HCT116 (cell line): ENCODE measurements around the gene MBD3L1. TPM values are rescaled to one million over a fixed set of nuclear protein-coding genes. Genes with fewer than 3 reads are reported as not detected.

Source experiments
- ATAC-seq: fragments of 200-7000 bp; cut with Tn5 transposase; 2 replicates; pipeline ENCODE4 v1.9.1; 2020; ENCODE audit warnings: mild to moderate bottlenecking, moderate library complexity
- BruUV-seq: library from RNA; stranded (reverse); fragments of 400-500 nt; replicated peaks from 2 replicates; lab custom pipeline; 2021; lab: Mats Ljungman, UMichigan
- CTCF ChIA-PET: fragments of 300-600 bp; sonication (Branson Sonifier 250); formaldehyde crosslinking; loops from one replicate; lab custom pipeline; 2021; ENCODE audit warnings: antibody characterized with exemption; lab: Charles Lee
- POLR2A ChIA-PET: fragments of 300-600, 350-600 bp; sonication (Branson Sonifier 250); formaldehyde crosslinking; loops from one replicate; lab custom pipeline; 2021; ENCODE audit warnings: antibody characterized with exemption; lab: Charles Lee
- RAD21 ChIA-PET, 2 experiments: fragments of 300-600 bp; sonication (Branson Sonifier 250); formaldehyde crosslinking; loops; one replicate each; lab custom pipeline; 2023; ENCODE audit warnings: low total read pairs in 2 of 2; ENCODE audit not compliant: uncharacterized antibody in 2 of 2, unreplicated experiment in 2 of 2, low non-redundant PET in 1 of 2; lab: Charles Lee
- DNase-seq: peaks from one replicate; pipeline ENCODE4 v3.0.0-alpha.2; 2010; ENCODE audit warnings: low read depth, low spot score
- H2AFZ ChIP-seq: fragments of 200-600 bp; shearing (Covaris generic), sonication (generic); 2 replicates; pipeline ENCODE4 v1.6.1; 2017; ENCODE audit warnings: low read depth, mixed run types, mixed read lengths, antibody characterized with exemption, low read length; ENCODE audit not compliant: poor library complexity, severe bottlenecking
- H3K27ac ChIP-seq: 2 replicates; pipeline ENCODE4 v1.5.1; 2012; ENCODE audit warnings: low read depth, low read length
- H3K27me3 ChIP-seq: fragments of 200-600 bp; sonication (generic); 2 replicates; pipeline ENCODE4 v1.6.1; 2016; ENCODE audit warnings: mixed run types, low read length, mixed read lengths; ENCODE audit not compliant: insufficient read depth
- H3K36me3 ChIP-seq, 2 experiments: fragments of 200-500 bp in 1 of 2; fragments of 200-600 bp in 1 of 2; sonication (Bioruptor generic) in 1 of 2; sonication (generic) in 1 of 2; 2 replicates each; pipeline versions ENCODE4 v1.5.1 to v1.6.1; 2014 to 2016; ENCODE audit warnings: low read length in 2 of 2, inconsistent platforms in 1 of 2, mixed read lengths in 1 of 2, mixed run types in 1 of 2; ENCODE audit not compliant: insufficient read depth in 2 of 2, control insufficient read depth in 1 of 2
- H3K4me1 ChIP-seq, 2 experiments: fragments of 200-600 bp in 1 of 2; sonication (generic) in 1 of 2; 2 replicates each; pipeline versions ENCODE4 v1.5.1 to v1.6.1; 2012 to 2017; ENCODE audit warnings: low read length in 2 of 2, inconsistent platforms in 1 of 2, mild to moderate bottlenecking in 1 of 2, mixed read lengths in 1 of 2, mixed run types in 1 of 2, moderate library complexity in 1 of 2; ENCODE audit not compliant: insufficient read depth in 2 of 2, control insufficient read depth in 1 of 2
- H3K4me2 ChIP-seq: fragments of 200-600 bp; sonication (generic); 2 replicates; pipeline ENCODE4 v1.6.1; 2017; ENCODE audit warnings: mixed run types, low read length, mixed read lengths
- H3K4me3 ChIP-seq, 2 experiments: fragments of 200-600 bp in 1 of 2; sonication (generic) in 1 of 2; replicated peaks in 1 of 2; 2 replicates each; pipeline ENCODE4 v1.5.1; 2011 to 2016; ENCODE audit warnings: low read length in 2 of 2, control low read depth in 1 of 2, low read depth in 1 of 2, mild to moderate bottlenecking in 1 of 2, mixed read lengths in 1 of 2, mixed run types in 1 of 2
- H3K79me2 ChIP-seq: fragments of 200-600 bp; sonication (generic); 2 replicates; pipeline ENCODE4 v1.6.1; 2017; ENCODE audit warnings: mild to moderate bottlenecking, mixed run types, low read length, moderate library complexity, mixed read lengths; ENCODE audit not compliant: insufficient read depth
- H3K9ac ChIP-seq: fragments of 200-600 bp; sonication (generic); 2 replicates; pipeline ENCODE4 v1.6.1; 2016; ENCODE audit warnings: low read length, mixed read lengths
- H3K9me2 ChIP-seq: fragments of 200-600 bp; sonication (generic), shearing (Covaris generic); 2 replicates; pipeline ENCODE4 v1.6.1; 2017; ENCODE audit warnings: mixed run types, mild to moderate bottlenecking, moderate library complexity; ENCODE audit not compliant: insufficient read depth
- H3K9me3 ChIP-seq, 2 experiments: fragments of 200-500 bp in 1 of 2; fragments of 200-600 bp in 1 of 2; sonication (Bioruptor generic) in 1 of 2; sonication (generic) in 1 of 2; 2 replicates each; pipeline ENCODE4 v1.6.1; 2014 to 2017; ENCODE audit warnings: low read length in 2 of 2, mixed read lengths in 2 of 2, inconsistent platforms in 1 of 2, low read depth in 1 of 2, mild to moderate bottlenecking in 1 of 2, mixed run types in 1 of 2, moderate library complexity in 1 of 2; ENCODE audit not compliant: control insufficient read depth in 1 of 2, insufficient read depth in 1 of 2
- H4K20me1 ChIP-seq: fragments of 200-600 bp; sonication (generic), shearing (Covaris generic); 2 replicates; pipeline ENCODE4 v1.6.1; 2017; ENCODE audit warnings: mixed run types, mild to moderate bottlenecking, moderate library complexity; ENCODE audit not compliant: insufficient read depth
- CBX3 ChIP-seq: IDR thresholded peaks from 2 replicates; pipeline ENCODE4 v1.6.1; 2012; ENCODE audit warnings: low read depth
- CEBPB ChIP-seq: IDR thresholded peaks from 2 replicates; pipeline ENCODE4 v1.6.1; 2012; ENCODE audit warnings: low read depth
- ELF1 ChIP-seq: IDR thresholded peaks from 2 replicates; pipeline ENCODE4 v1.6.1; 2012; ENCODE audit warnings: low read depth, borderline replicate concordance
- EZH2 ChIP-seq: fragments of 200-600 bp; sonication (generic); IDR thresholded peaks from 2 replicates; pipeline ENCODE4 v1.6.1; 2017; ENCODE audit warnings: antibody characterized with exemption, mixed run types
- EZH2phosphoT487 ChIP-seq: fragments of 200-600 bp; IDR thresholded peaks from 2 replicates; pipeline ENCODE4 v1.6.1; 2018; ENCODE audit warnings: antibody characterized with exemption, borderline replicate concordance
- FOSL1 ChIP-seq: IDR thresholded peaks from 2 replicates; pipeline ENCODE4 v1.6.1; 2012; ENCODE audit warnings: low read depth
- JUND ChIP-seq: IDR thresholded peaks from 2 replicates; pipeline ENCODE4 v1.6.1; 2012
- MAX ChIP-seq: IDR thresholded peaks from 2 replicates; pipeline ENCODE4 v1.6.1; 2012
- POLR2A ChIP-seq: IDR thresholded peaks from 2 replicates; pipeline ENCODE4 v1.7.0; 2011; ENCODE audit warnings: borderline replicate concordance; ENCODE audit not compliant: insufficient read depth, insufficient read length; ENCODE audit errors: extremely low read depth
- POLR2AphosphoS5 ChIP-seq: IDR thresholded peaks from 2 replicates; pipeline ENCODE4 v1.6.1; 2011; ENCODE audit warnings: mild to moderate bottlenecking, low read depth, low read length, moderate library complexity
- RAD21 ChIP-seq: IDR thresholded peaks from 2 replicates; pipeline ENCODE4 v1.6.1; 2012; ENCODE audit warnings: low read depth, mild to moderate bottlenecking
- SIN3A ChIP-seq: IDR thresholded peaks from 2 replicates; pipeline ENCODE4 v1.6.1; 2012; ENCODE audit warnings: low read depth
- SP1 ChIP-seq: IDR thresholded peaks from 2 replicates; pipeline ENCODE4 v1.6.1; 2012; ENCODE audit warnings: low read depth
- SRF ChIP-seq: IDR thresholded peaks from 2 replicates; pipeline ENCODE4 v1.6.1; 2012; ENCODE audit warnings: low read depth
- TCF7L2 ChIP-seq: IDR thresholded peaks from 2 replicates; pipeline ENCODE4 v1.7.0; 2011; ENCODE audit warnings: borderline replicate concordance, inconsistent platforms; ENCODE audit not compliant: insufficient read depth, insufficient read length; ENCODE audit errors: extremely low read depth
- YY1 ChIP-seq: IDR thresholded peaks from 2 replicates; pipeline ENCODE4 v1.6.1; 2011; ENCODE audit warnings: low read length, low read depth, moderate library complexity, mild to moderate bottlenecking; ENCODE audit not compliant: insufficient replicate concordance; ENCODE audit errors: extremely low read depth
- intact Hi-C: fragments of 100-400 bp; cut with micrococcal nuclease; formaldehyde crosslinking; loops from 2 replicates; pipeline ENCODE4 v1.10.0; 2022
- total RNA-seq: library from RNA; stranded (reverse); gene quantifications from one replicate; pipeline ENCODE4 v1.2.1, GENCODE V29; 2021; ENCODE audit not compliant: unreplicated experiment

The MBD3L1 gene
- total RNA-seq, 1 experiment from 2014 or later, result not detected

- intact Hi-C loops, result no loop called here
- Histone ChIP-seq H3K79me2 (no peaks in the 10 kb centered on the region), H3K4me1 (no peaks in the 10 kb centered on the region), H3K4me3 (no peak overlapping the region), H4K20me1 (no peaks in the 10 kb centered on the region), H3K4me2 (no peak overlapping the region), H2AFZ (no peak overlapping the region), H3K36me3 (no peaks in the 10 kb centered on the region), H3K9me3 (no peaks in the 10 kb centered on the region; a peak in 1 of 4 replicates), H3K9me2 (no peaks in the 10 kb centered on the region), H3K27me3 (no peaks in the 10 kb centered on the region), H3K27ac (no peak overlapping the region), H3K9ac (no peak overlapping the region)
- TF ChIP-seq POLR2AphosphoS5, result no peak
- no peak for TF ChIP-seq POLR2A
- TF ChIP-seq CBX3, result no peak
- TF ChIP-seq EZH2, result no peak
- TF ChIP-seq TCF7L2, result no peak
- no peak for TF ChIP-seq SP1
- no peak for TF ChIP-seq EZH2phosphoT487
- no peak for TF ChIP-seq RAD21
- TF ChIP-seq ELF1, result no peak
- no peak for TF ChIP-seq JUND
- no peak for TF ChIP-seq CEBPB
- no peak for TF ChIP-seq FOSL1
- no peak for TF ChIP-seq SIN3A
- no peak for TF ChIP-seq SRF
- no peak for TF ChIP-seq YY1
- no peak for TF ChIP-seq MAX
- BruUV-seq, result no TSS peak
- RAD21 ChIA-PET, result no interaction called here
- CTCF ChIA-PET, result no interaction called here
- ATAC-seq (no peak), DNase-seq (no peak)
- POLR2A ChIA-PET, result no interaction called here
Observed at GRCh38 chr19:8880868-8881488, 48.8 kb downstream of the MBD3L1 start.
